ENCODE measurements around the gene TCHH. TPM values are rescaled to one million over a fixed set of nuclear protein-coding genes. Genes with fewer than 3 reads are reported as not detected.

Gene TCHH
- total and polyA plus RNA-seq, 2 donors (not counting 3 experiments of a cell fraction or from before 2014, with no cell fraction given), result not detected

- Histone ChIP-seq H3K4me1 (ENCODE audit: control insufficient read depth, extremely low read depth, insufficient read depth, low read length) (no peaks in the 10 kb centered on the region), H3K79me2 (ENCODE audit: control insufficient read depth, insufficient read depth, low read length) (no peaks in the 10 kb centered on the region), H3K9ac (replicated peaks; ENCODE audit: extremely low read depth, insufficient read depth, low read length) (no peak overlapping the region), H2AFZ (ENCODE audit: low read depth, low read length) (no peak overlapping the region), H4K20me1 (replicated peaks; ENCODE audit: control insufficient read depth, extremely low read depth, insufficient read depth, low read length) (no peaks in the 10 kb centered on the region), H3K27me3 (ENCODE audit: control insufficient read depth in 2 of 2, insufficient read depth in 2 of 2, low read length in 2 of 2) (no peaks in the 10 kb centered on the region), H3K4me3 (replicated peaks in 1 of 3; ENCODE audit: insufficient read depth in 1 of 3, low read depth in 1 of 3, low read length in 3 of 3) (no peak overlapping the region), H3K9me3 (replicated peaks; ENCODE audit: control insufficient read depth, insufficient read depth, low read length) (no peaks in the 10 kb centered on the region), H3K36me3 (ENCODE audit: control insufficient read depth in 2 of 2, extremely low read depth in 1 of 2, insufficient read depth in 2 of 2, low read length in 2 of 2) (no peaks in the 10 kb centered on the region), H3K27ac (ENCODE audit: insufficient read depth, low read depth, low read length) (no peak overlapping the region), H3K4me2 (ENCODE audit: insufficient read depth, low read length) (no peak overlapping the region), H3K9me1 (replicated peaks; ENCODE audit: control insufficient read depth, extremely low read depth, insufficient read depth, low read length) (no peaks in the 10 kb centered on the region)
- dilution Hi-C loops (cut with MboI; ENCODE audit: extremely low pct_ligation_motif_present, low sequenced_read_pairs) (no loop called here), intact Hi-C loops (cut with micrococcal nuclease) (no loop called here)
- DNase-seq (ENCODE audit: low read depth, low spot score), result no peak
- no TSS peak for BruUV-seq (replicated peaks)
- ChIA-PET CTCF (interaction anchor here (1.3 to 1.7 kb wide), 3 partner anchors 29 to 310 kb away, joined by 3 to 6 read pairs (median 4); no protein-coding TSS in a partner anchor), POLR2A (no interaction called here)
- FAIRE-seq, result no peak
- TF ChIP-seq CTCF (IDR thresholded peaks at IDR 0.05; ENCODE audit: extremely low read depth in 1 of 2, insufficient read depth in 1 of 2, low read depth in 1 of 2, low read length in 2 of 2), result no peak
- TF ChIP-seq MYC (IDR thresholded peaks at IDR 0.05; ENCODE audit: low read depth, low read length), result no peak
- TF ChIP-seq JUN (IDR thresholded peaks at IDR 0.05; ENCODE audit: borderline replicate concordance, insufficient read depth, insufficient read length, low read depth), result no peak
- TF ChIP-seq GATA2 (IDR thresholded peaks at IDR 0.05; ENCODE audit: insufficient read depth, insufficient read length, low read depth, low read length), result no peak
- TF ChIP-seq MAX (IDR thresholded peaks at IDR 0.05; ENCODE audit: insufficient read depth, insufficient read length), result no peak
- no peak for TF ChIP-seq POLR2AphosphoS5 (IDR thresholded peaks at IDR 0.05; ENCODE audit: insufficient read depth, low read depth, low read length)
- no peak for TF ChIP-seq EZH2 (IDR thresholded peaks at IDR 0.05; ENCODE audit: borderline replicate concordance, low read depth, low read length, severe bottlenecking)
- TF ChIP-seq POLR2A (IDR thresholded peaks at IDR 0.05; ENCODE audit: low read depth, low read length), result no peak
- TF ChIP-seq FOS (IDR thresholded peaks at IDR 0.05; ENCODE audit: borderline replicate concordance, insufficient read depth, low read length), result no peak
Measured at GRCh38 chr1:152148981-152149380, 33.7 kb upstream of the TCHH start.
